HG03457 (cell line): ENCODE measurements around the gene CD68.

ENCODE experiments used
- ATAC-seq: cut with Tn5 transposase; IDR thresholded peaks from one replicate; pipeline ENCODE4 v1.9.1; 2021; ENCODE audit warnings: moderate number of reproducible peaks; ENCODE audit not compliant: unreplicated experiment

CD68 gene, protein sequence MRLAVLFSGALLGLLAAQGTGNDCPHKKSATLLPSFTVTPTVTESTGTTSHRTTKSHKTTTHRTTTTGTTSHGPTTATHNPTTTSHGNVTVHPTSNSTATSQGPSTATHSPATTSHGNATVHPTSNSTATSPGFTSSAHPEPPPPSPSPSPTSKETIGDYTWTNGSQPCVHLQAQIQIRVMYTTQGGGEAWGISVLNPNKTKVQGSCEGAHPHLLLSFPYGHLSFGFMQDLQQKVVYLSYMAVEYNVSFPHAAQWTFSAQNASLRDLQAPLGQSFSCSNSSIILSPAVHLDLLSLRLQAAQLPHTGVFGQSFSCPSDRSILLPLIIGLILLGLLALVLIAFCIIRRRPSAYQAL

DNA sequence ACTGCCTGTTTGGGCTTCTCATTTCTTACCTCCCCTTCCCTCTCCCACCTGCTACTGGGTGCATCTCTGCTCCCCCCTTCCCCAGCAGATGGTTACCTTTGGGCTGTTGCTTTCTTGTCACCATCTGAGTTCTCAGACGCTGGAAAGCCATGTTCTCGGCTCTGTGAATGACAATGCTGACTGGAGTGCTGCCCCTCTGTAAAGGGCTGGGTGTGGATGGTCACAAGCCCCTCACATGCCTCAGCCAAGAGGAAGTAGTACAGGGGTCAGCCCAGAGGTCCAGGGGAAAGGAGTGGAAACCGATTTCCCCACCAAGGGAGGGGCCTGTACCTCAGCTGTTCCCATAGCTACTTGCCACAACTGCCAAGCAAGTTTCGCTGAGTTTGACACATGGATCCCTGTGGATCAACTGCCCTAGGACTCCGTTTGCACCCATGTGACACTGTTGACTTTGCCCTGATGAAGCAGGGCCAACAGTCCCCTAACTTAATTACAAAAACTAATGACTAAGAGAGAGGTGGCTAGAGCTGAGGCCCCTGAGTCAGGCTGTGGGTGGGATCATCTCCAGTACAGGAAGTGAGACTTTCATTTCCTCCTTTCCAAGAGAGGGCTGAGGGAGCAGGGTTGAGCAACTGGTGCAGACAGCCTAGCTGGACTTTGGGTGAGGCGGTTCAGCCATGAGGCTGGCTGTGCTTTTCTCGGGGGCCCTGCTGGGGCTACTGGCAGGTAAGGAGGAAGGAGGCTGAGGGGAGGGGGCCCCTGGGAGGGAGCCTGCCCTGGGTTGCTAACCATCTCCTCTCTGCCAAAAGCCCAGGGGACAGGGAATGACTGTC, at the start of gene CD68:
CD68 (plus strand) TSS at position 638 of the 833 bp plus-strand sequence; CDS start at position 678, 40 bp downstream.
- no peak for ATAC-seq

DNA sequence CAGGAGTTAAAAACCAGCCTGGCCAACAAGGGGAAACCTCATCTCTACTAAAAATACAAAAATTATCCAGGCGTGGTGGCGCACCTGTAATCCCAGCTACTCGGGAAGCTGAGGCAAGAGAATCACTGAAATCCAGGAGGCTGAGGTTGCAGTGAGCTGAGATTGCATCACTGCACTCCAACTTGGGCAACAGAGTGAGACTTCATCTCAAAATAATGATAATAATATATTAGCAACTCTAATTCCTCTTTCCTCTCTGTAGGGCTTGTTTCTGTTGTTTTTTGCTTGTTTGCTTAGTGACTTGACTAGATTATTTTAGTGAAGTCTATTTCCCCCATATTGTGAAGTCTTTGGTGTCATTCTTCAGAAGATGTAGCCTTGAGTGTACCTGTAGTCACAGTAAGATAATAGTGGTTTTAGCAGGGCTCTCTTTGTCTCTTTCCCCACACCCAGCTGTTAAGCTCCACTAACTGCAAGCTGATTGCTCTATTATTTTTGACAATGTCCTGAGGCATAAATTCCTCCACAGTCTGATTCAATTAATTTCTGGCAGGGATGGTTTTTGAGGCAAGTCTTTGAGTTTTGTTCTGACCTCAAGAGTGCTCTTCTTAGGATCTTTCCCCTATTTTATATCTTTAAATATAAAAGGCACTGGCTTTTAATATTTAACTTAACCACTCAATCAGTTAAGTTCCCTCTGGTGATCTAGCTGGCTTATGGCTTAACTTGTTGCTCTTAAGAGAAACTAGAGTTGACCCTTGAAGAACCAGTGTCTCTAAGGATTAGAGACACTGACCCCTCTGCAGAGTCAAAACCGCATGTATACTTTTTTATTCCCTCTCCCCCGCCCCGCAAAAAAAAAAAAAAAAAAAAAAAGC, 49.2 kb upstream of the CD68 start:
- ATAC-seq = no peak

DNA sequence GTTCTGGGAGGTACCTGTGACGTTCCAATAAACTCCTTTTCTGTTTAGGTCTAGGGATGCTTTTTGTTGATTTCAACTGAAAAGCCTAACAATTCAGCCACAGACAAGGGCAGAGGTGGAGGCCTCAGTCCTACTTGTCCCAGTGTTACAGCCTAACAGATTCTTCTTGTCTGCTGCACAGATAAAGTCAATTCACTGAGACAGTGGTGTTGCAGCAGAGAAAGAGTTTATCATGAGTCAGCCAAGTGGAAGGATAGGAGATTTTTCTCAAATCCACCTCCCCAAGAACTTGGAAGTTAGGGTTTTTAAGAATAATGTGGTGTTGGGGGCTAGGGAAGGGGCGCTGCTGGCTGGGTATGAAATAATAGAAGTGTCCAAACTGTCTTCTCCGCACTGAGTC, 41.4 kb upstream of the CD68 start:
- ATAC-seq = no peak

DNA sequence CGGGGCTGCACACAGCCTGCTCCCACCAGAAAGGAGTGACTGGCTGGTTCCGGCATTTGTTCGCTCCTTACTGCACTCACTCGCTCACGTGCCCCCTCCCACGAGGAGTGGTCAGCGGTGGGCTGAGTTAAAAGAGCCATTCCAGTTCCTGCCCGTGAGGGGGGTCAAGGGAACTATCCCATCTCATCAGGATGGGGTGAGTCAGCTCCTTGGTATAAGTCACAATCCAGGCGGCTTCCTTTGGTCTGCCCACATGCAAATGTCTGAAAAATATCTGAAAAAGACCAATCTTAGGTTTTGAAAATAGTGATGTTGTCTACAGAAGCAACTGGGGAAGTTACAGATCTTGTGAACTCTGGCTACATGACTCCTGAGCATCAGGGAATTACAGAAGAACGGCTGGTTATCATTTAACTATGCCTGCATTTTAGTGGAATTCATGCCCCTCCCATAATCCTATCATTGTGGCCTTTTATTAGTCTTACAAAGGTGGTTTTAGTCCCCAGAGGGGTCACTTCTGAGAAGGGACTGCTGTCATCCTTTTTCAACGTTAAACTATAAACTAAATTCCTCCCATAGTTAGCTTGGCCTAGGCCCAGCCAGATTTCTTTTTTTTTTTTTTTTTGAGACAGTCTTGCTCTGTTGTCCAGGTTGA, 40.4 kb upstream of the CD68 start:
- no peak for ATAC-seq

DNA sequence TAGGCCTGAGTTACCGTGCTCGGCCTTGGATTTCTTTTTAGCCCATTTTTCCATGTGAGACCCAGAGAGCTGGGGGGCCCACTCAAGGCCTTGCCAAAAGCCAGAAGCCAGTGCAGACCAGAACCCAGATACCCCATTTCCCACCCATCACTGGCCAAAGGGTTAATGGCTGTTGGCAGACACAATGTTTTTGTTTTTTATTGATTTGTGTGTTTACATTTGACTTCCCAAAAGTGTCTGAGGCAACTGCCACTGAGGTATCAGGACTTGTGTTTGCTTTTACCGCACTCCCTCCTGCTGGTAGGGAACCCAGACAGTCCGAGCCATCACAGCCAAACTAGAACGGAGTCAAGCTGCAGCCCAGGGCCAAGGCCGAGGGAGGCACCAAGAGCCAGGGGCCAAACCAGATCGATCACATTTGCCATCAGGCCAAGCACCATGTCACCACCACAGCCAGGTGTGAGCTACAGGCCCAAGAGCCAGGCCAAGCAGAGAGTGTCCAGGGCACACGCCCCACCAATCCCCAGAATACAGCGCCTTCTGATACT, 38.3 kb upstream of the CD68 start:
- no peak for ATAC-seq

DNA sequence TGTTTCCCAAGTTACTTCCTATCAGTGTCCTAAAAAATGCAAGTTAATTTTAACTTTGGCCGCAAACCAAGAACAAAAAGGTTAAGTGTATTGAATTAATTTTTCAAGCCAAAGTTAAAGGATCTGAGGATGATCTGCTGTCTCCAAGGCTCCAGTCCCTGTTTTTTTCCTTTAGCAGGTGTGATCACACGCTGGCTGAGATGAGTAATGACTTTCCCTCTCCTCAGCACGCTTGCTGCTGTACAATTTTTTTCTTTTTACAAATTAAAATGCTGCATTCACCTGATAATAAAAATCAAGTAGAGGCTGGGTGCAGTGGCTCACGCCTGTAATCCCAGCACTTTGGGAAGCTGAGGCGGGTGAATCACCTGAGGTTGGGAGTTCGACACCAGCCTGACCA, 34.5 kb upstream of the CD68 start:
- no peak for ATAC-seq

DNA sequence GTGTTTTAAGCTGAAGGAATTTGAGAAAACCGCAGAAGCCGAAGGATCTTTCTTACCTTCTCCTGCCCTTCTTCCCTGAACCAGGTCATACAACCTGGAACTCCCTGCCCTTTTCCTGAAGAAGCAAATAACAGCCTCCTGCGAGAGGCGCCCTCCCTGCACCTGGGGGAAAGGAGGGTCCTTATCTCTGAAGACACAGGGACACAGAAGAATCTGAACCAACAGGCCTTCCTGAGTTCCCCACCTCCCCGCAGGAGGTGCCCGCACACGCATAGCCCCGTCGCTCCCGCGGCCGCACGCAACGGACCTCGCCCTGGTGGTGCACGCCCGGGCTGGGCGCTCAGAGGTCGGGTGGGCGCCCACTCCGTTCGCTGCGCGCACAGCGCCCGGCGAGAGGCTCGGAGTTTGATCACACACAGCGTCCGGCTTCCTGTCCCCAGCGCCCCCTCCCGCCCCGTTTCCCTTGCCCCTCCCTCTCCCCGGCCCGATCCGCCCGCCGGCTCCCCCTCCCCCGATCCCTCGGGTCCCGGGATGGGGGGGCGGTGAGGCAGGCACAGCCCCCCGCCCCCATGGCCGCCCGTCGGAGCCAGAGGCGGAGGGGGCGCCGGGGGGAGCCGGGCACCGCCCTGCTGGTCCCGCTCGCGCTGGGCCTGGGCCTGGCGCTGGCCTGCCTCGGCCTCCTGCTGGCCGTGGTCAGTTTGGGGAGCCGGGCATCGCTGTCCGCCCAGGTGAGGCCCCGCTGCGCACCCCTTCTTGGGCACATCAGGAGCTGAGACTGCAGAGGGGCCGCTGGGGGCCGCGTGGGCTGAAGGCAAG, 30.6 kb upstream of the CD68 start, which contains the start of gene TNFSF12:
TNFSF12 (plus strand) TSS at position 474 of the 816 bp plus-strand sequence; CDS start at position 570, 96 bp downstream.
- no peak for ATAC-seq

DNA sequence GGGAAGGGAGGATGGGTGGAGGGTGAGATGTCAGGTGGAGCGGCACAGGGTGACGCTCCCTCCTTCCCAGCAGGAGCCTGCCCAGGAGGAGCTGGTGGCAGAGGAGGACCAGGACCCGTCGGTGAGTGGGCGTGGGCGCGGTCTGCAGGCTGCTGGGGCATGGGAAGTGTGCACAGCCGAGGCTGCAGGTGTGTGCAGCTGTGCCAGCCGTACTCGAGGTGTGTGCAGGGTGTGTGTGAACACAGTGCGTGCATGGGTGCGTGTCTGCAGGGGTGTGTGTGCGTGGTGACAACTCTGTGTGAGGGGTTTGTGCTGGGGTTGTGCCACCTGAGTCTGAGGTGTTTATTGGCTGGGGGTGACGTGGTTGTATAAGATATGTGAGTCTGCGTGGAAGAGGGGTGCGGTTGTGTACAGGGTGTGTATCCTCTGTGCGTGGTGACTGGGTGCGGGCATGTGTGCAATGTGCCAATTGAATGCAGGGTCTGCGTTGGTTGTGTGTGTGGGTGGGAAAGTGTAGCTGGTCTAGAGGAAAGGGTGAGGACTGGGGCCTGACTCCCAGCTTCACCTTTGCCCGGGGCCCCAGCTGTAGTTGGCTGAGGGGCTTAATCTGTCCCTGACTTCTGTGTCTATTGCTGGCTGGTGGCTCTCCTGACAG, 29.9 kb upstream of the CD68 start:
- no peak for ATAC-seq

DNA sequence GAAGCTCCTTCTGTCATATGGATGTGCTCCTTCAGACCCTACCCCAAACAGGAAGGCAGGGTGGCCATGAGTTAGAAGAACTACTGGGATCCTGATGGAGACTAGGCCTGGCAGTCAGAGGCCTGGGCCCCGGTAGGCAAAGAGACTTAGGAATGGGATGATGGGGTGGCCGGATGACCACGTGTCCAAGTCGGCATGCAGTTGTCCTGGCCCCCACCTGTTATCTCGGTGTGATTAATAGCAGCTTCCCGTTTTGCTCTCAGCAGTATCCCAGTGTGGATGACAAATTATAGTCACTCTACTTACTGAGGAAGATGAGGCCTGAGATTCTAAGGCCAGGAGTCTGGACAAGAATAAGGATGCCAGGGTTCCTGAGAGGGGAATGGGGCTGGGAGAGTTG, 29.1 kb upstream of the CD68 start:
- ATAC-seq = no peak

DNA sequence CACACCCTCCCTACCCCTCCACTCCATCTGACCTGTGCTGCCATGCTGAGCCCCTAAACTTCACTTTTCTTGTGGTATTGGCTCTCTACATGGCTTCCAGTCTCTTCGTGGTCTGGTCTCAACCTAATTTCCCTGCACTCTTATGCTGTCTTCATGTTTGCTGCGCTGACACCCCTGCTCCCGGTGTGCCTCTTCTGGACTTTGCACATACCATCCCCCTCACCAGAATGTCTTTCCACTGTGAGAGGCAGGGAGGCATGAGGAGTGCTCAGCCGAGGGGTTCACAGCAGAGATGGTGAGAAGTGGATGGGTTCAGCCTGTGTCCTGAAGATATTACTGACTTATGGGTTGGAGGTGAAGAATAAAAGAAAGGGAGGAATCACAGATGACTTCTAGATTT, 28.0 kb upstream of the CD68 start:
- no peak for ATAC-seq

DNA sequence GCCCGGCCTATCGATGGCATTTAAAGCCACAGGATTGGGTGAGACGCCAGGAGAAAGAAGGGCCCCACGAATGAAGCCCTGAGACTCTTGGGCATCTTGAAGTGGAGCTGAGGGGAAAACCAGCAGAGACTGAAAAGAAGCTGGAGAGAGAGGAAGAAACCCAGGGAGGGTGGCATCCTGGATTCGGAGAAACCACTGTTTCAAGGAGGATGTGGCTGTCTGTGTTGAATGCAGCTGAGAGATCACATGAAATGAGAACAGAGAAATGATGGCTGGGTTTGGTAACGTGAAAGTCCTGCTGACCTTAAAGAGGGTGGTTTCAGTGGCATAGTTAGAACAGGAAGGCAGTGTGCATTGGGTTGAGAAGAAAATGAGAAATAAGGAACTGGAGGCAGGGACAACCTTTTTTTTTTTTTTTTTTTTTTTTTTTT, 26.8 kb upstream of the CD68 start:
- no peak for ATAC-seq

DNA sequence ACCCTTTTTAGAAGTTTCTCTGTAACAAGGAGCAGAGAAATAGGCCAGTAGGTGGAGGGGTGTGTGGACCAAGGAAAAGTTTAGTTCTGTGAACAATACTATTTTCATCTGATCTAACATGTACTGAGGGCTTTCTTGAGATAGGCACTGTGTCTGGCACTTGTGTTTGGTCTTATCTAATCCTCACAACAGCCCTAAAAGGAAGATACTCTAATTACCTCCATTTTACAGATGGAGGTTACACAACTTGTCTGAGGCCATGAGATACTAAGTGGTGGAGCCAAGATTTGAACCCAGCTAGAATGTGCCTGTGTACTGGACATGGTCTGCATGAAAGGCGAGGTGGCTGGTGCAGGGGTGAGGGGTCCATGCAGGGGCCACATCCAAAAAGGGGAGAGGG, 26.1 kb upstream of the CD68 start:
- ATAC-seq = no peak

DNA sequence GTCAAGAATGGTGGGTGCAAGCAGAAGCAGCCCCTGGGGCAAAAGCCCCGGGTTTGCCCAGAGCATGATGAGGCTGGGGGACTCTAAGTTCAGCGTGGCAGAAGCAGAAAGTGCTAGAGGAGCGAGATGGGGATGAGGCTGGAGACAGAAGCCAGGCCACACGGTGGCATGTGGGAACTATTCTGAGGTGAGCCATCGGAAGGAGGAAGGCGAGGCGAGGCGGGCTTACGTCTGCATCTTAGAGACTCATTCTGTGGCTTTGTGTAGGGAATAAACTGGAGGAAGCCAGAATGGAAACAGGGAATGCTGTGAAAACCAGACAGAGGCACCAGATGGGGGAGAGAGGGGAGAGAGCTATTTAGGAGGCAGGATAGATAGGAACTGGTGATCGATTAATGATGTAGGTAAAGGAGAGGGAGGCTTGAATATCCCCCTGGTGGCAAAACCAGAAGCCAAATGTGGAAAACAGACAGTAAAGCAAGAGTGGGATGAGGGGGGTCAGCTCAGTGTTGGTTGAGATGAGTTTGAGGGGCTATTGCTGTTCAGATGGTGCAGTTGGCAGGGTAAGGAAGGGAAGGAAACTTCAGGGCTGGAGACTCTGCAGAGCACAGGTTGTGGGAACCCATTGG, 24.0 kb upstream of the CD68 start:
- no peak for ATAC-seq

DNA sequence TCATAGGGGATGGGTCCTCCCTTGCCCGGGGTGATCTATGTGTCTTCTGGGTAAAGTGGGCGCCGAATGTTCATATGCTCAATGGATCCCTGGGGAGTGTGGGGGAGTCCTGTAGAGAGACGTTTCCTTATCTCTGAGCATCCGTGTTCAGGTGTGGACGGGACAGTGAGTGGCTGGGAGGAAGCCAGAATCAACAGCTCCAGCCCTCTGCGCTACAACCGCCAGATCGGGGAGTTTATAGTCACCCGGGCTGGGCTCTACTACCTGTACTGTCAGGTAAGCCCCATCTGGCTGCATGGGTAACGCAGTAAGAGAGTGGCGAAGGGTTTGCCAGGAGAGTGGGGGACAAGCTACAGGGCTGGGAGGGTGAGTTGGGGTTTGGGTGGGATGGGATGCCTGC, 22.8 kb upstream of the CD68 start:
- ATAC-seq = no peak

DNA sequence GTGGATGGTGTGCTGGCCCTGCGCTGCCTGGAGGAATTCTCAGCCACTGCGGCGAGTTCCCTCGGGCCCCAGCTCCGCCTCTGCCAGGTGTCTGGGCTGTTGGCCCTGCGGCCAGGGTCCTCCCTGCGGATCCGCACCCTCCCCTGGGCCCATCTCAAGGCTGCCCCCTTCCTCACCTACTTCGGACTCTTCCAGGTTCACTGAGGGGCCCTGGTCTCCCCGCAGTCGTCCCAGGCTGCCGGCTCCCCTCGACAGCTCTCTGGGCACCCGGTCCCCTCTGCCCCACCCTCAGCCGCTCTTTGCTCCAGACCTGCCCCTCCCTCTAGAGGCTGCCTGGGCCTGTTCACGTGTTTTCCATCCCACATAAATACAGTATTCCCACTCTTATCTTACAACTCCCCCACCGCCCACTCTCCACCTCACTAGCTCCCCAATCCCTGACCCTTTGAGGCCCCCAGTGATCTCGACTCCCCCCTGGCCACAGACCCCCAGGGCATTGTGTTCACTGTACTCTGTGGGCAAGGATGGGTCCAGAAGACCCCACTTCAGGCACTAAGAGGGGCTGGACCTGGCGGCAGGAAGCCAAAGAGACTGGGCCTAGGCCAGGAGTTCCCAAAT, 22.2 kb upstream of the CD68 start:
- no peak for ATAC-seq

DNA sequence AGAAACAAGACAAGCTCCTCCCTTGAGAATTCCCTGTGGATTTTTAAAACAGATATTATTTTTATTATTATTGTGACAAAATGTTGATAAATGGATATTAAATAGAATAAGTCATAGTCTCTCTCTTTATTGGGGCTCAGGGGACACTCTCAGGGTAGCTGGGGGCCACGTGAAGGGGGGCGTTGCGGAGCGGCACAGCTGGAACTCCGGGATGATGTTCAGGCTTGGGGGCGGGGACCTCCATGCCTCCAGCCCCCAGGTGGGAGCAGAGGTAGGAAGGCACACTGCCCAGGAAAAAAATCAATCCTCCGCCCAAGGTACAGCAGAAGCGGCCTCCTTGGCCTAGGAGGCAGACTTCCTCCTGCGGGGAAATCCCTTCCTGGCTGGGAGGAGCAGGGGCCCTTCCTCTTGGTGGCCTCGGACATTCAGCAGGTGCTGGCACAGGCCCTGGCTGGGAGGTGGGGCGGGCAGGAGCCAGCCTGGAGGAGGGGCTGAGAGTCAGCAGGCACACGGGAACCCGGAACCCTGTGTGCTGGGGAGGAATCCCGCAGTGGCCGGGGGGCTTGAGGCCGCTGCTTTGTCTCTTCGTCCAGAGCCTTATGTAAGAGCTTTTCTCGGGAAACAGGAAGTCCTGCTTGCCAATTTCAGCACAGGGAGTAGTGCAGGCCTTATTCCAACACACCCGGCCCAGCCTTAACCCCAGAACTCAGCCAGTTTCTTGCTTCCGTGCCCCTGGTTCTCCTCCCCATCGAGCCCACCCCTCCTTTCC, 21.5 kb upstream of the CD68 start:
- no peak for ATAC-seq
